Effector memory CD4-positive, alpha-beta T cell (primary cell): ENCODE results near the gene EPAS1.

Experiments used
- DNase-seq, 3 donors: peaks; one replicate each; pipeline ENCODE4 v3.0.0-alpha.2; 2020
- H3K27ac ChIP-seq: 2 replicates; pipeline ENCODE4 v1.7.0; 2013; ENCODE audit warnings: mild to moderate bottlenecking, low read length, moderate library complexity; ENCODE audit not compliant: insufficient read depth, poor library complexity, severe bottlenecking
- H3K27me3 ChIP-seq: replicated peaks from 2 replicates; pipeline ENCODE4 v1.7.0; 2013; ENCODE audit warnings: mild to moderate bottlenecking, low read length; ENCODE audit not compliant: insufficient read depth, control insufficient read depth, poor library complexity, severe bottlenecking
- H3K36me3 ChIP-seq: 2 replicates; pipeline ENCODE4 v1.7.0; 2013; ENCODE audit warnings: mild to moderate bottlenecking, low read length, moderate library complexity; ENCODE audit not compliant: control insufficient read depth, insufficient read depth
- H3K4me1 ChIP-seq: 2 replicates; pipeline ENCODE4 v1.7.0; 2013; ENCODE audit warnings: low read length, mild to moderate bottlenecking; ENCODE audit not compliant: control insufficient read depth, insufficient read depth, poor library complexity, severe bottlenecking
- H3K4me3 ChIP-seq: 2 replicates; pipeline ENCODE4 v1.7.0; 2013; ENCODE audit warnings: low read length, low read depth, mild to moderate bottlenecking; ENCODE audit not compliant: insufficient read depth, poor library complexity, severe bottlenecking
- H3K9me3 ChIP-seq: 2 replicates; pipeline ENCODE4 v1.7.0; 2013; ENCODE audit warnings: mild to moderate bottlenecking, low read length, moderate library complexity; ENCODE audit not compliant: control insufficient read depth

Gene EPAS1

DNA sequence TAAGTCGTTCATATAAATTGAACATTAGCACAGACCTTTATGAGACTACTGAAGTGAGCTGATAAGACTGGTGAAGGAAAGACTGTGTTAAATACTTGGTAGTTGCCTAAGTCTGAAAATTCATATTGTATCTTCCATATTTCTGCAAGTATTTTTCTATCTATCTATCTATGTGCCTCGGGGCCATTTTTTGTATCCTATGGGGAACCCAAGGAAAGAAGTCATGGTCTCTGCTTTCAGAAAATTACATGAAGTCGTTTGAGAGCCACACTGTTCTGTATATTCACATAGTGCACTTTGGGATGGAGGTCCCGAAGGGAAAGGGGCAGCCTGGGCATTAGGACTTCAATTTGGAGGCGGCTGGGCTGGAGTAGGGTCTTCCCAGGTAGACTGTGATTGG is 89.6 kb downstream of the EPAS1 start:
- Histone ChIP-seq H3K27me3 (no peaks in the 10 kb centered on the region), H3K9me3 (no peaks in the 10 kb centered on the region), H3K4me3 (no peak overlapping the region), H3K36me3 (no peaks in the 10 kb centered on the region), H3K4me1 (no peaks in the 10 kb centered on the region), H3K27ac (no peak overlapping the region)
- DNase-seq, result no peak

DNA sequence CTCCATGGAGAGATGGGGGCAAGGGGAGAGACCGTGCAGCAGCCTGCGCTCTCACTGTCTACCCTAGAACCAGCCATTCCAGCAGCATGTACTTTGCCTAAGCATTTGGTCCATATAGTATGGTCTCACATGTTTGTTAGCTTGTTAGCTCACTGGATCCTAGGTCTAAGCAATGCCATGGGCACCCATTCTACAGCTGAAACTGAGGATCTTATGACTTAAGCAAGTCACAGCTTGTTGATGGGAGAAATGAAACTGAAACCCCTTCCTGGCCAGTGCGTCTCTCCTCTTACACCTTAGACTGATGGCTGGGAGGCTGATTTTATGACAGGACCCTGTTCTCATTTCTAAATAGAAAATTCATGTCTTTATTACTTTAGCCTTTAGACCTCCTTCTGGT is 90.1 kb downstream of the EPAS1 start:
- H3K9me3 ChIP-seq, result no peaks in the 10 kb centered on the region
- H3K4me3 ChIP-seq, result no peak overlapping the region
- no peak for DNase-seq
- no peaks in the 10 kb centered on the region for H3K4me1 ChIP-seq
- no peaks in the 10 kb centered on the region for H3K27me3 ChIP-seq
- H3K27ac ChIP-seq, result no peak overlapping the region
- H3K36me3 ChIP-seq, result no peaks in the 10 kb centered on the region

DNA sequence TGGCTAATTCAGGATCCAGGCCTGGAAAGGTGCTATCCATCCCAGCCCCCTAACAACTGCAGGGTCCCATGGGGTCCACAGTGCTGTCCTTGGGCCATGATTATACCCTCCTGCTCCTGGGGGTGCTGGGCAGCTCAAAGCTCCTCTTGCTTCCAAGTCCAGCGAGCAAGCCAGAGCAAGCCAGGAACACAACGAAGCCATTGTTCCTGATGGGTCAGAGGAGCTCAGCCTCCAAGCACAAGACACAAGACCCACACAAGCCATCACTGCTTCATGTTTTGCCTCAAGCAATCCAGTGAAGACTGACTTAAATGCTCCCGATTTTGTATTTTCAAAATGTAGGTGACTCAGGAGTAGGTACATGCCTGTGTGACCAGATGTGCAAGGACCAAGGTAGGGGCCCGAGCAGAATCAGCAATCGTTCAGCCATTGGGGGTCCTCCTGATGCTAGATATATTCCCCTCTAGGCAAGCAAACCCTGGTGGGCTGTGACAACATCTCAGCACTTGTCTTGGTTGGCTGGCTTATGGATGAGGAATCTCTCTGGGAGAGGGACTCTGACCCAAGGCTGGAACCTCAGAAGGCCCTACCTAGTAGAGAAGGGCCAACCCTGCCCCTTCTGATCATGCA is 90.8 kb downstream of the EPAS1 start:
- Histone ChIP-seq H3K36me3 (no peaks in the 10 kb centered on the region), H3K27me3 (no peaks in the 10 kb centered on the region), H3K4me1 (no peaks in the 10 kb centered on the region), H3K27ac (no peak overlapping the region), H3K9me3 (no peaks in the 10 kb centered on the region), H3K4me3 (no peak overlapping the region)
- DNase-seq, result no peak

DNA sequence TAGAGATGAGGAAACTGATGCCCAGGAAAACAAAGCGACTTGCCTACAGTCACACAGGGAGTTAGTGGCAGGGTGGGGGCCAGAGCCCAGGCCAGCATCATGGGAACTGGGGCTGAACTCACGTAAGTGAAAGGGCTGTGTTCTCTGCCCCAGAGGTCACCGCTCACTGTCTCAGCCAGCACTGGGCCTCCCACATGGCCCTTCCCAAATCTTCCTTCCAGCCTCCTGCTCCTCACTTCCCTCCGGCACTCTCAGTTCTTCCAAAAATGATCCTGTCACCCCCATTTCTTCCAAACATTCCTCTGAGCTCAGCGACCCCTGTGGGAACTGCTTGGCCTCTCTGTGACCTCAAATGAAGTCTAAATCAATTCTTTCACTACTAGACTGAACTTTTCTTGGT is 91.7 kb downstream of the EPAS1 start:
- H3K4me3 ChIP-seq, result no peak overlapping the region
- no peaks in the 10 kb centered on the region for H3K27me3 ChIP-seq
- no peaks in the 10 kb centered on the region for H3K9me3 ChIP-seq
- no peaks in the 10 kb centered on the region for H3K4me1 ChIP-seq
- DNase-seq, result no peak
- H3K27ac ChIP-seq, result no peak overlapping the region
- H3K36me3 ChIP-seq, result no peaks in the 10 kb centered on the region

GRCh38 chr2:46389417-46389916 is 92.3 kb downstream of the EPAS1 start:
- Histone ChIP-seq H3K4me3 (no peak overlapping the region), H3K27me3 (no peaks in the 10 kb centered on the region), H3K36me3 (no peaks in the 10 kb centered on the region), H3K4me1 (no peaks in the 10 kb centered on the region), H3K27ac (no peak overlapping the region), H3K9me3 (no peaks in the 10 kb centered on the region)
- DNase-seq, result no peak

GRCh38 chr2:46390036-46390435 is 92.8 kb downstream of the EPAS1 start:
- no peaks in the 10 kb centered on the region for H3K4me1 ChIP-seq
- DNase-seq, result no peak

DNA sequence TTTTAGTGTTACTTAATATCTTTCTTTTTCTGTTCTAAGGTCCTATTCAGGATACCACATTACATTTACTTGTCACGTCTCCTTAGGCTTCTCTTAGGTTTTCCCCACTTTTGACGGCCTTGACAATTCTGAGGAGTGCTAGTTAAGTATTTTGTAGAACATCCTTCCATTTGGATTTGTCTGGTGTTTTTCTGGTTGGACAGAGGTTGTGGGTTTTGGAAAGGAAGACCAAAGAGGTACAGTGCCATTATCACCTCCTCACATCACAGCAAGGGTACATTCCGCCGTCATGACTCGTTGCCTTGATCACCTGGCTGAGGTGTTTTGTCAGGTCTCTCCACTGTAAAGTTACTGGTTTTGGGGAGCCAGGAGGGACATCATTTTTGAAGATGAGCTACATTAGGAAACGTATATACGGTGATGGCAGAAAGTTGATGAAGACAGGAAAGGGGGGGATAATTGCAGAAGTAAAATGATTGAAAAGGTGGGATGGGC is 93.7 kb downstream of the EPAS1 start:
- Histone ChIP-seq H3K4me1 (no peaks in the 10 kb centered on the region), H3K27me3 (no peaks in the 10 kb centered on the region), H3K4me3 (no peak overlapping the region), H3K9me3 (no peaks in the 10 kb centered on the region), H3K27ac (no peak overlapping the region), H3K36me3 (no peaks in the 10 kb centered on the region)
- no peak for DNase-seq

More at GRCh38 chr2:46390036-46390435, 92.8 kb downstream of the EPAS1 start:
- no peaks in the 10 kb centered on the region for H3K9me3 ChIP-seq
- no peaks in the 10 kb centered on the region for H3K27me3 ChIP-seq
- H3K27ac ChIP-seq, result no peak overlapping the region
- no peaks in the 10 kb centered on the region for H3K36me3 ChIP-seq
- no peak overlapping the region for H3K4me3 ChIP-seq

- Histone ChIP-seq H3K9me3 (no peaks in the 10 kb centered on the region), H3K27me3 (no peaks in the 10 kb centered on the region), H3K4me1 (no peaks in the 10 kb centered on the region), H3K4me3 (no peak overlapping the region), H3K27ac (no peak overlapping the region), H3K36me3 (no peaks in the 10 kb centered on the region)
- no peak for DNase-seq
These were observed 95.5 kb downstream of the EPAS1 start for GRCh38 chr2:46392561-46393346.

- H3K9me3 ChIP-seq, result no peaks in the 10 kb centered on the region
- H3K36me3 ChIP-seq, result no peaks in the 10 kb centered on the region
- no peaks in the 10 kb centered on the region for H3K27me3 ChIP-seq
- H3K27ac ChIP-seq, result no peak overlapping the region
- no peak for DNase-seq
- no peaks in the 10 kb centered on the region for H3K4me1 ChIP-seq
- H3K4me3 ChIP-seq, result no peak overlapping the region
These were observed 96.2 kb downstream of the EPAS1 start for GRCh38 chr2:46393347-46393820.

DNA sequence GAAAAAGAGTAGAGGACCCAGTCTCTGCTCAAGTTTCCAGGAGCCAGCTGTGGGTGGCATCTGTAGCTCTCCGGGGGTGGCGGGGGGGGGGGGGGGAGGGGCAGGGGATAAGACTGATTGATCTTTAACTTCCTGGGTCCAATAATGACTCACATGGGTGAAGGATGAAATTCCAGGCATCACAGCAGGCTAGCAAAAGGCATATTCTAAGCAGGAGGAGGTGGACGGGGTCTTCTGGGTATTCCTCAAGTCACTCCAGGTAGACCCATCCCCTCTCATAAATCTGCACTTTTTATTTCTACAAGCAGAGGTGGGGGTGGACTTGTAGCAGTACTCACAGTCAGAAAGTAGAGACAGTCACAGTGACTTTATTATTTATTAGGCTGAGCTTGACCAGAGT is 96.7 kb downstream of the EPAS1 start:
- no peaks in the 10 kb centered on the region for H3K4me1 ChIP-seq
- no peak for DNase-seq
- no peak overlapping the region for H3K27ac ChIP-seq
- no peaks in the 10 kb centered on the region for H3K27me3 ChIP-seq
- no peaks in the 10 kb centered on the region for H3K9me3 ChIP-seq
- H3K4me3 ChIP-seq, result no peak overlapping the region
- no peaks in the 10 kb centered on the region for H3K36me3 ChIP-seq
